Activated CD8-positive, alpha-beta T cell treated with anti-CD3 and anti-CD28 coated beads, Interleukin-2, amount 10 ng/mL, durations not matched to agents 7 days and 5 days (primary cell): Measurements from ENCODE around the gene PIP4K2C. TPM values are rescaled to one million over a fixed set of nuclear protein-coding genes. Genes with fewer than 3 reads are reported as not detected.
A peak's percentile ranks its signal among the peaks of the same experiment; 100 is the strongest.

Source experiments
- ATAC-seq: fragments of 150-1000 bp; cut with Tn5 transposase; one replicate; pipeline ENCODE4 v1.10.0; 2021; ENCODE audit warnings: moderate library complexity
- CTCF ChIA-PET: fragments of 350-600 bp; sonication (Branson Sonifier 250); formaldehyde crosslinking; loops from one replicate; lab custom pipeline; 2021; ENCODE audit warnings: antibody characterized with exemption; lab: Charles Lee
- POLR2A ChIA-PET: fragments of 350-600 bp; sonication (Branson Sonifier 250); formaldehyde crosslinking; loops from one replicate; lab custom pipeline; 2021; ENCODE audit warnings: antibody characterized with exemption; lab: Charles Lee
- DNase-seq: peaks from one replicate; pipeline ENCODE4 v3.0.0-alpha.2; 2020
- H3K27ac Mint-ChIP-seq: one replicate; pipeline ENCODE4 v1.8.0; 2021; ENCODE audit warnings: mild to moderate bottlenecking, mixed read lengths
- H3K27me3 Mint-ChIP-seq: one replicate; pipeline ENCODE4 v1.8.0; 2021; ENCODE audit warnings: low read depth, mixed read lengths
- H3K36me3 Mint-ChIP-seq: one replicate; pipeline ENCODE4 v1.8.0; 2021; ENCODE audit warnings: low read depth, mixed read lengths
- H3K4me1 Mint-ChIP-seq: one replicate; pipeline ENCODE4 v1.8.0; 2021; ENCODE audit warnings: low read depth, mixed read lengths
- H3K4me3 Mint-ChIP-seq: one replicate; pipeline ENCODE4 v1.8.0; 2021; ENCODE audit warnings: mild to moderate bottlenecking, mixed read lengths
- H3K9me3 Mint-ChIP-seq: one replicate; pipeline ENCODE4 v1.8.0; 2022; ENCODE audit warnings: mixed read lengths; ENCODE audit not compliant: insufficient read depth
- total RNA-seq, 2 experiments: library from RNA; stranded (reverse); gene quantifications; one replicate each; pipeline ENCODE4 v1.2.3, GENCODE V29; 2021

The PIP4K2C gene
- total RNA-seq, 2 experiments from 2014 or later, result 16.8 to 17.9 TPM

- no peak for DNase-seq
- CTCF ChIA-PET, result interaction anchor here (1.1 kb wide), 1 partner anchor 43 kb away, joined by 3 read pairs; no protein-coding TSS in a partner anchor
- POLR2A ChIA-PET, result no interaction called here
- H3K4me1 Mint-ChIP-seq, result peaks cover 2% of the 10 kb centered on the region
- H3K9me3 Mint-ChIP-seq, result no peaks in the 10 kb centered on the region
- no peaks in the 10 kb centered on the region for H3K27me3 Mint-ChIP-seq
- ATAC-seq, result no peak
- H3K27ac Mint-ChIP-seq, result no peak overlapping the region
- no peaks in the 10 kb centered on the region for H3K36me3 Mint-ChIP-seq
- no peak overlapping the region for H3K4me3 Mint-ChIP-seq
These were observed 12.8 kb upstream of the PIP4K2C start for GRCh38 chr12:57577981-57578758.

- H3K27me3 Mint-ChIP-seq, result no peaks in the 10 kb centered on the region
These were observed 12.0 kb upstream of the PIP4K2C start for GRCh38 chr12:57579011-57579410.

GRCh38 chr12:57579677-57580465, 11.1 kb upstream of the PIP4K2C start:
- no peak overlapping the region for H3K4me3 Mint-ChIP-seq
- H3K27me3 Mint-ChIP-seq, result no peaks in the 10 kb centered on the region
- no peak overlapping the region for H3K27ac Mint-ChIP-seq

More at GRCh38 chr12:57579011-57579410, 12.0 kb upstream of the PIP4K2C start:
- POLR2A ChIA-PET, result no interaction called here
- H3K36me3 Mint-ChIP-seq, result no peaks in the 10 kb centered on the region
- H3K9me3 Mint-ChIP-seq, result no peaks in the 10 kb centered on the region
- CTCF ChIA-PET, result no interaction called here
- DNase-seq, result no peak
- H3K4me1 Mint-ChIP-seq, result peaks cover 6% of the 10 kb centered on the region
- no peak overlapping the region for H3K4me3 Mint-ChIP-seq
- H3K27ac Mint-ChIP-seq, result no peak overlapping the region
- ATAC-seq, result no peak

GRCh38 chr12:57580466-57580795, 10.6 kb upstream of the PIP4K2C start:
- Mint-ChIP-seq H3K27me3 (no peaks in the 10 kb centered on the region), H3K9me3 (no peaks in the 10 kb centered on the region), H3K4me1 (peaks cover 6% of the 10 kb centered on the region), H3K27ac (no peak overlapping the region), H3K4me3 (no peak overlapping the region), H3K36me3 (no peaks in the 10 kb centered on the region)
- POLR2A ChIA-PET, result interaction anchor here (1.1 kb wide), 1 partner anchor 10 kb away, joined by 4 read pairs; the partner anchor contains the start of gene PIP4K2C
- DNase-seq (no peak), ATAC-seq (no peak)
- CTCF ChIA-PET, result interaction anchor here (1.0 to 5.9 kb wide), 4 partner anchors 8 to 111 kb away, joined by 3 to 87 read pairs (median 27); partner anchors contain the start of gene PIP4K2C

More at GRCh38 chr12:57579677-57580465, 11.1 kb upstream of the PIP4K2C start:
- Mint-ChIP-seq H3K36me3 (no peaks in the 10 kb centered on the region), H3K4me1 (peaks cover 6% of the 10 kb centered on the region), H3K9me3 (no peaks in the 10 kb centered on the region)
- POLR2A ChIA-PET, result no interaction called here
- CTCF ChIA-PET, result interaction anchor here (0.7 to 5.9 kb wide), 3 partner anchors 12 to 53 kb away, joined by 3 to 87 read pairs (median 49); partner anchors contain the start of genes B4GALNT1 and PIP4K2C
- no peak for ATAC-seq
- no peak for DNase-seq

GRCh38 chr12:57581802-57582201, 9.2 kb upstream of the PIP4K2C start:
- Mint-ChIP-seq H3K27me3 (no peaks in the 10 kb centered on the region), H3K36me3 (no peaks in the 10 kb centered on the region), H3K4me3 (no peak overlapping the region), H3K9me3 (no peaks in the 10 kb centered on the region), H3K4me1 (peaks cover 6% of the 10 kb centered on the region), H3K27ac (no peak overlapping the region)
- POLR2A ChIA-PET, result interaction anchor here (1.1 kb wide), 1 partner anchor 9 kb away, joined by 4 read pairs; the partner anchor contains the start of gene PIP4K2C
- DNase-seq (no peak), ATAC-seq (no peak)
- CTCF ChIA-PET, result interaction anchor here (0.6 to 5.9 kb wide), 15 partner anchors 11 to 222 kb away, joined by 3 to 87 read pairs (median 4); partner anchors contain the start of genes B4GALNT1, DCTN2, DTX3 and OS9

GRCh38 chr12:57582440-57582839, 8.6 kb upstream of the PIP4K2C start:
- H3K27ac Mint-ChIP-seq, result no peak overlapping the region
- H3K27me3 Mint-ChIP-seq, result no peaks in the 10 kb centered on the region
- DNase-seq (no peak), ATAC-seq (no peak)
- no peaks in the 10 kb centered on the region for H3K9me3 Mint-ChIP-seq
- ChIA-PET CTCF (interaction anchor here (0.6 to 5.9 kb wide), 20 partner anchors 9 to 221 kb away, joined by 3 to 87 read pairs (median 10); partner anchors contain the start of genes B4GALNT1, OS9, PIP4K2C and TSPAN31), POLR2A (no interaction called here)
- no peak overlapping the region for H3K4me3 Mint-ChIP-seq
- H3K4me1 Mint-ChIP-seq, result peaks cover 6% of the 10 kb centered on the region
- H3K36me3 Mint-ChIP-seq, result no peaks in the 10 kb centered on the region

- peak; percentile 99 for ATAC-seq
- ChIA-PET POLR2A (interaction anchor here (0.7 to 0.8 kb wide), 2 partner anchors 10 to 124 kb away, joined by 3 to 4 read pairs; no protein-coding TSS in a partner anchor), CTCF (interaction anchor here (0.6 to 5.9 kb wide), 45 partner anchors 9 to 320 kb away, joined by 3 to 87 read pairs (median 5); partner anchors contain the start of genes ARHGEF25, B4GALNT1, DCTN2 and DDIT3)
- Mint-ChIP-seq H3K4me3 (no peak overlapping the region), H3K36me3 (no peaks in the 10 kb centered on the region), H3K27ac (no peak overlapping the region), H3K4me1 (peaks cover 6% of the 10 kb centered on the region), H3K27me3 (no peaks in the 10 kb centered on the region), H3K9me3 (no peaks in the 10 kb centered on the region)
- peak; percentile 84 for DNase-seq
These were observed 7.8 kb upstream of the PIP4K2C start for GRCh38 chr12:57583008-57583831.

GRCh38 chr12:57584050-57584449, 6.9 kb upstream of the PIP4K2C start:
- no peaks in the 10 kb centered on the region for H3K27me3 Mint-ChIP-seq
- no peaks in the 10 kb centered on the region for H3K36me3 Mint-ChIP-seq
- ATAC-seq (no peak), DNase-seq (no peak)
- CTCF ChIA-PET, result interaction anchor here (0.7 to 5.9 kb wide), 33 partner anchors 8 to 315 kb away, joined by 3 to 87 read pairs (median 5); partner anchors contain the start of genes ARHGEF25, B4GALNT1, DCTN2 and DDIT3
- POLR2A ChIA-PET, result interaction anchor here (0.7 to 0.8 kb wide), 2 partner anchors 9 to 125 kb away, joined by 3 to 4 read pairs; no protein-coding TSS in a partner anchor
- H3K9me3 Mint-ChIP-seq, result no peaks in the 10 kb centered on the region
- no peak overlapping the region for H3K27ac Mint-ChIP-seq
- H3K4me1 Mint-ChIP-seq, result peaks cover 6% of the 10 kb centered on the region
- no peak overlapping the region for H3K4me3 Mint-ChIP-seq

- Mint-ChIP-seq H3K9me3 (no peaks in the 10 kb centered on the region), H3K4me3 (no peak overlapping the region), H3K36me3 (no peaks in the 10 kb centered on the region), H3K27ac (no peak overlapping the region), H3K4me1 (peaks cover 6% of the 10 kb centered on the region), H3K27me3 (no peaks in the 10 kb centered on the region)
- CTCF ChIA-PET, result interaction anchor here (0.8 to 5.9 kb wide), 15 partner anchors 8 to 172 kb away, joined by 3 to 87 read pairs (median 20); partner anchors contain the start of genes B4GALNT1, PIP4K2C and TSPAN31
- ATAC-seq (no peak), DNase-seq (no peak)
- POLR2A ChIA-PET, result interaction anchor here (0.7 kb wide), 1 partner anchor 108 kb away, joined by 7 read pairs; no protein-coding TSS in a partner anchor
These were observed 6.3 kb upstream of the PIP4K2C start for GRCh38 chr12:57584690-57585089.

- H3K27ac Mint-ChIP-seq, result no peak overlapping the region
- H3K4me1 Mint-ChIP-seq, result peaks cover 6% of the 10 kb centered on the region
- no peaks in the 10 kb centered on the region for H3K9me3 Mint-ChIP-seq
- no peaks in the 10 kb centered on the region for H3K36me3 Mint-ChIP-seq
- ATAC-seq (no peak), DNase-seq (no peak)
- POLR2A ChIA-PET, result interaction anchor here (0.6 to 0.7 kb wide), 4 partner anchors 15 to 160 kb away, joined by 3 to 7 read pairs (median 4); no protein-coding TSS in a partner anchor
- CTCF ChIA-PET, result interaction anchor here (0.8 to 5.9 kb wide), 11 partner anchors 7 to 172 kb away, joined by 3 to 87 read pairs (median 26); partner anchors contain the start of genes B4GALNT1 and PIP4K2C
- H3K4me3 Mint-ChIP-seq, result no peak overlapping the region
- H3K27me3 Mint-ChIP-seq, result no peaks in the 10 kb centered on the region
These were observed 5.8 kb upstream of the PIP4K2C start for GRCh38 chr12:57585156-57585555.
